ENCODE measurements around the gene GALNT4. TPM values are rescaled to one million over a fixed set of nuclear protein-coding genes. Genes with fewer than 3 reads are reported as not detected.

Gene GALNT4
- total RNA-seq, 1 experiment from 2014 or later: 3.6 TPM

GRCh38 chr12:89494411-89495231, 30.0 kb downstream of the GALNT4 start:
- DNase-seq (ENCODE audit: low spot score): no peak

GRCh38 chr12:89493670-89494302, 30.8 kb downstream of the GALNT4 start:
- no peak for DNase-seq (ENCODE audit: low spot score)

DNA sequence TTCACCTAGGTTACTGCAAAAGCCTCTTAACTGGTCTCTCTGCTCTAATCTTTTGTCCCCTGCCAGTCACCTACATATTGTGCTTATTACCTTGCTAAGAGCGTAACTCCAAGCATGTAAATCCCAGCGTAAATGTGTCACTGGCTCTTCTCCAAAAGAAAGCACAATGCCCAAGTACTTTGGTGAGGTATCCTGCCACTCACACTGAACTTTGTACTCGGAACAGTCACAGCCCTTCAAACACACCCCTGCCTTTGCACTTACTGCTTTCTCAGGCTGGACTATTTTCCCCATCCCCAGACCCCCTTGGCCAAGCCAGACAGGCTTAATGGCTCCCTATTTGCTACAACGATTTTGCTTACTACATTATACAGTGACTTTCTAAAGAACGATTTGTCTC, 31.7 kb downstream of the GALNT4 start:
- no peak for DNase-seq (ENCODE audit: low spot score)

GRCh38 chr12:89490922-89491321, 33.7 kb downstream of the GALNT4 start:
- no peak for DNase-seq (ENCODE audit: low spot score)

GRCh38 chr12:89486264-89486663, 38.3 kb downstream of the GALNT4 start:
- no peak for DNase-seq (ENCODE audit: low spot score)

- DNase-seq (ENCODE audit: low spot score): no peak
Observed at GRCh38 chr12:89484470-89484869, 40.1 kb downstream of the GALNT4 start.

DNA sequence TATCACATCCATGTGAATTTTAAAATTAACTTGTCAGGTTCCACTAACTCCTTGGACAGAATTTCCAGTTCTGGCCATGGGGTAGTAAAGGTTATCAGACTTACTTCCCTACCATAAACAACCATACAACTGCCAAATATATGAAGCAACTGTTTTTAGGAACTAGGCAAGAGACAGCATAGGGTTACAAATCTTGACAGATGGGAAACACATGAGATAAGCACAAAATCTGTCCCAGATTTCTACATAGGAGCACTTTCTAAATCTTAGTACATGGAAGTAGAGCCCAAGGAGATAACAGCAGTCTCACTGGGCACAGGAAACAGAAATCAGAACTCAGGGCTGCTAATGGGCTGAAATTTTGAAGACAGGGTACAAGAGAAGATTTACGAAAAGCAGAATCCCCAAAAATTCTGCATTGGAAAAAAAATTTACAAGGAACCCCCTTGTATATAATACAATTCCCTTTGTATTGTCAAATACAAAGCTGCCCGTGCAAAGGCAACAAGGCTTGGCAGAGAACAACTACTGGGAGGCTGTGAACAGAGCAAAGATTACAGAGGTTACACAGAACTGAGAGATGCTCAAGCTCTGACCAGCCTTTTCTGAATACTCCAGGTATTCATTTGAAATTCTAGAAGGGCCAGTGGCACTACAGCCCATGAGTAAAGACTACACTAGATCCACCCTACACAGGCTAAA, 43.2 kb downstream of the GALNT4 start:
- no peak for DNase-seq (ENCODE audit: low spot score)

DNA sequence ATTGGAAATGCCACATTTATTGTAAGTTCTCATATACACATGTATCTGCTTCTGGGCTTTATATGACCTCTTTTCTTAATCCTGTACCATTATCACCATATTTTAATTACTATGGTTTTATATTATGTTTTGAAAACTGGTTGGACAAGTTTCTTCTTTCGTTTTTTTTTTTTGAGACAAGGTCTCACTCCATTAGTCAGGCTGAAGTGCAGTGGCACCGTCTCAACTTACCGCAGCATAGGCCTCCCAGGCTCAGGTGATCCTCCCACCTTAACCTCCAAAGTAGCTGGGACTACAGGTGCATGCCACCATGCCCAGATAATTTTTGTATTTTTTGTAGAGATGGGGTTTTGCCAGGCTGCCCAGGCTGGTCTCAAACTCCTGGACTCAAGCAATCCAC, 44.6 kb downstream of the GALNT4 start:
- DNase-seq (ENCODE audit: low spot score): no peak

GRCh38 chr12:89477633-89478279, 46.8 kb downstream of the GALNT4 start:
- no peak for DNase-seq (ENCODE audit: low spot score)

DNA sequence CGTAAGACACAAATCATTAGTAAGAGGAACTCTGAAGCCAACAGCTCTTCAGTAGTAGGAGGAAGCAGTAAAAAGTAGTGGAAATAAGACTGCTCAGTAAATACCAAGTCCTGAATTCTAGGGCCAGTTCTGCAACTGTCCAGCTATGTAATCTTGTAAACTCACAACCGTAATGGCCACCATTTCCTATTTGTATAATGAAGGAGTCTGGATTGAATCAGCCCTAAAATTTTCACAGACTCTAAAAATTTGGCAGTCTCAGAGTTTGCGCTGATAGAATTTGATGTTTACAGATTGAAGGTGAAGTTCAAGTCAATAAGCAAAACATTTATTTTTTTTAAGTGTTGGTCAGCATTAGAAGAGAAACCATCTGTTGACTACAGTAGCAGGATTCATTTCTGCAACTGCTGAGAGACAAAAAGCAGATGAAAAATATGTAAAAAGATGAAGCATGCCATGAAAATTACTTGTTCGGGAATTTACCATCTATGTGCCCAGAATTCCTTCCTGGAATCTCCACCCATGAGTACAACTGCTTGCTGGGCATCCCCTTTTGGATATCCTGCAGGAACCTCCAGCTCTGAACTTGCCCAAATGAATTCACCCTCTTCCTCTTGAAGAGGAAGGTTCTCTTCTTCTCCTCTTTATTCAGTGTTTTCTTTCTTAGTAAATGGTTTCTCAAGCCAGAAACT, 47.5 kb downstream of the GALNT4 start:
- no peak for DNase-seq (ENCODE audit: low spot score)

DNA sequence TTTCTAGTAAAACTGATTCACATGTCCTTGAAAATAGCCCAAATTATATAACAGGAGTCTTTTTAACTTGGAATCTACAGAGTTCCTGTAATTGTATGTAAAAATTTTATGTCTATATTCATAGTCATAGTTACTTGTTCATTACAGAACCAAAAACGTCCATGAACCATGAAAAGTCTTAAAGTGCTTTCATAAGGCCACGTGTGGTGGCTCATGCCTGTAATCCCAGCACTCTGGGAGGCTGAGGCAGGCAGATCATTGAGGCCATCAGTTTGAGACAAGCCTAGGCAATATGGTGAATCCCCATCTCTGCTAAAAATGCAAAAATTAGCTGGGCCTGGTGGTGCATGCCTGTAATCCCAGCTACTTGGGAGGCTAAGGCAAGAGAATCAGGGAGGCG, 48.4 kb downstream of the GALNT4 start:
- DNase-seq (ENCODE audit: low spot score): no peak

GRCh38 chr12:89475203-89475990, 49.2 kb downstream of the GALNT4 start:
- DNase-seq (ENCODE audit: low spot score): no peak

DNA sequence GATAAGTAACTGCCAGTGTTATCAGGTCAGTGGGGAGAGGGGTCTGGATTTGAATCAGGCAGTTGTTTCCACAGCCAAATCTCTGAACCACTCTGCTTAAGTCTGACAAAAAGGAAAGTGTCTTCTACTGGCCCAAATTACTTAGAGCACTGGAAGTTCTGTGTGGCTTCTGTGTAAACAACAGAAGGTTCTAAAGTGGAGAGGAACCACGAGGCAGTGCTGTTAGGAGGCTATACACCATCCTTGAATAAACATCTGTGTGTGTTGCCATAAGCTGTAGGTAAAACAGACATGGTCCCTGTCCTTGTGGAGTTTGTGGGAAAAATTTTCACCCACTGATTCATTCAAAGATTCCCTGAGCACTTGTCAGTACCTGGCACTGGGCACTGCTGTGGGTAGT, 50.0 kb downstream of the GALNT4 start:
- no peak for DNase-seq (ENCODE audit: low spot score)

Other genes with a start within 250 kb of the GALNT4 start
- gene DUSP6, start 172.3 kb downstream of the GALNT4 start, total RNA-seq (2014; rRNA removed; shearing (Covaris generic)): 2.7 and 4.0 TPM in 2 replicates
- 9.5 and 9.7 TPM in 2 replicates for gene POC1B, start 1.3 kb upstream of the GALNT4 start, total RNA-seq (2014; rRNA removed; shearing (Covaris generic))
- 23.2 and 28.7 TPM in 2 replicates for gene ATP2B1, start 184.0 kb upstream of the GALNT4 start, total RNA-seq (2014; rRNA removed; shearing (Covaris generic))

All from H4 (cell line).